Measurements from ENCODE around the gene CD96.

- TF ChIP-seq CTCF (IDR thresholded peaks at IDR 0.05) (peak; percentile 70 to 90 (median 78)), POLR2A (IDR thresholded peaks at IDR 0.05) (no peak)
Measured at GRCh38 chr3:111668888-111669488, 127.0 kb downstream of the CD96 start.

All from right lobe of liver (tissue), 4 donors.